ENCODE measurements around the gene IFITM1.

DNA sequence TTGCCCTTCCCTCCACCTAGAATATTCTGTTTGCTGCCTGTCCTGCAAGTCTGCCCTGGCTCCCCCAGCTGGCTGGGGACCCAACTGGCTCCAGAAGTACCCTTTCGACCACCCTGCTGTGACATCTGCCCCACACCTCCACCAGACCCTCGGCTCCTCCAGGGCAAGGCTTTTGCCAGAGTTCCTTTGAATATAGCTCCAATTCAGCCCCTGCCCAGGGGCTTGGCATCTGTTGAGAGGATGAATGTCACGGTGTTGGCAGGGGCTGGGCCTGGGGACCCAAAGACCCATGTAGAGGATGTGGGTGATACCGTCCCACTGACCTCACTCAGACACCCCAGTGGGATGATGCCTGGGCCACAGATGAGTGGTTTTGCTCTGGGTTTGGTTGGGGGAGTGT lies 31.7 kb upstream of the IFITM1 start:
- TF ChIP-seq, protein P1, sequence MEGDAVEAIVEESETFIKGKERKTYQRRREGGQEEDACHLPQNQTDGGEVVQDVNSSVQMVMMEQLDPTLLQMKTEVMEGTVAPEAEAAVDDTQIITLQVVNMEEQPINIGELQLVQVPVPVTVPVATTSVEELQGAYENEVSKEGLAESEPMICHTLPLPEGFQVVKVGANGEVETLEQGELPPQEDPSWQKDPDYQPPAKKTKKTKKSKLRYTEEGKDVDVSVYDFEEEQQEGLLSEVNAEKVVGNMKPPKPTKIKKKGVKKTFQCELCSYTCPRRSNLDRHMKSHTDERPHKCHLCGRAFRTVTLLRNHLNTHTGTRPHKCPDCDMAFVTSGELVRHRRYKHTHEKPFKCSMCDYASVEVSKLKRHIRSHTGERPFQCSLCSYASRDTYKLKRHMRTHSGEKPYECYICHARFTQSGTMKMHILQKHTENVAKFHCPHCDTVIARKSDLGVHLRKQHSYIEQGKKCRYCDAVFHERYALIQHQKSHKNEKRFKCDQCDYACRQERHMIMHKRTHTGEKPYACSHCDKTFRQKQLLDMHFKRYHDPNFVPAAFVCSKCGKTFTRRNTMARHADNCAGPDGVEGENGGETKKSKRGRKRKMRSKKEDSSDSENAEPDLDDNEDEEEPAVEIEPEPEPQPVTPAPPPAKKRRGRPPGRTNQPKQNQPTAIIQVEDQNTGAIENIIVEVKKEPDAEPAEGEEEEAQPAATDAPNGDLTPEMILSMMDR (IDR thresholded peaks at IDR 0.05; ENCODE audit: borderline replicate concordance, extremely low read depth, low read length, poor library complexity, severe bottlenecking): no peak
- TF ChIP-seq EZH2 (IDR thresholded peaks at IDR 0.05; ENCODE audit: borderline replicate concordance, low read depth, low read length, severe bottlenecking): no peak

All from DND-41 (cell line).